Stimulated activated CD8-positive, alpha-beta memory T cell treated with anti-CD3 and anti-CD28 coated beads, Interleukin-12 subunit alpha, Interleukin-12 subunit beta, amount 100 ng/mL, for 1 hour (primary cell): ENCODE results near the gene ASCC3.

Experiments used
- DNase-seq: peaks from one replicate; pipeline ENCODE4 v3.0.0-alpha.2; 2020; ENCODE audit warnings: low read depth

Gene ASCC3

GRCh38 chr6:100464903-100465700, 416.0 kb downstream of the ASCC3 start, which contains the start of gene SIM1:
Gene SIM1, minus strand, starts transcription at chr6:100464921. Its CDS starts 1,453 bp downstream, at chr6:100463468.
- no peak for DNase-seq

- no peak for DNase-seq
Measured at GRCh38 chr6:100464162-100464851, 416.8 kb downstream of the ASCC3 start.

- DNase-seq: no peak
Measured at GRCh38 chr6:100463630-100464161, 417.4 kb downstream of the ASCC3 start.

- DNase-seq: no peak
Measured at GRCh38 chr6:100462706-100463629, 418.2 kb downstream of the ASCC3 start.

- no peak for DNase-seq
Measured at GRCh38 chr6:100461917-100462705, 419.0 kb downstream of the ASCC3 start.

GRCh38 chr6:100461278-100461916, 419.7 kb downstream of the ASCC3 start:
- no peak for DNase-seq

GRCh38 chr6:100460650-100461204, 420.4 kb downstream of the ASCC3 start:
- DNase-seq: no peak

GRCh38 chr6:100459592-100460184, 421.4 kb downstream of the ASCC3 start:
- no peak for DNase-seq

GRCh38 chr6:100458841-100459591, 422.1 kb downstream of the ASCC3 start:
- DNase-seq: no peak
